Prostate gland (tissue), 1 donor: Measurements from ENCODE around the gene CEP68.

Source experiments
- POLR2A ChIP-seq: fragments of 450-650 bp; IDR thresholded peaks from one replicate; pipeline ENCODE4 v1.6.1; 2016; ENCODE audit warnings: antibody characterized with exemption, mild to moderate bottlenecking
- POLR2AphosphoS5 ChIP-seq: sonication (generic); formaldehyde crosslinking; IDR thresholded peaks from one replicate; pipeline ENCODE4 v1.6.1; 2017; ENCODE audit warnings: antibody characterized with exemption

DNA sequence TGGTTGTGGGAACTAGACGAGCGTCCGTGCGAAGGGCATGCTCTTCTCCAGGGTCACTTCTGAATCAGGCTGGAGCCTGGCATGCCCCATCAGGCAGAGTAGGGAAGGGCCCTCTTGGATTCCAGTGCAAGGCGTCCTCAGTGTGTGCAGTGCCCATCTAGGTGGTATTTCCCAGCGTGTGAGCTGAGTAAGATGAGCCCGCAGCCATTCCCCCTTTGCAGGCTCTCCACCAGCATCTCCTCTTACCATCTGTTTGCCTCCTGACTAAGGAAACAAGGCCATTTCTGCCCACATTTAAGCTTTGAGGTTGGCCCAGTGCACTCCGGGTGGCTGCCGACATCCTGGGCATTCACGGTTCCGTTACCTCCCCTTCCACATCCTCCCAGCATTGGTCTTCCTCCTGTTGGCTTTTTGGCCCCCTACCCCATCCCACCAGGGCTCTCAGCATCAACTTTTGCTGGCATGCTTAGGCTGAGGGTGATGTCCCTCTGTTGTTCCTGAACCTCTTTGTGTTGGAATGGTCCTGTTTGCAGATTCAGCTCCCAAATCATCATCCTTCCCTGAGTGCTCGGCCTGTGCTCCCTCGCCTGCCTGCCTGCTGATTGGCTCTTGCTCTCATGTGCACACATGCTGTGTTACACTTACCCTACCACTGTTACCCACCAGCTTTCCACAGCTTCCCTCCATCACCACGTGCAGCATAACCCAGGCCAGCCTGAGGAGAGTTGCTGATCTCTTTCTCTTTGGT is 11.8 kb downstream of the CEP68 start:
- no peak for TF ChIP-seq POLR2A
- TF ChIP-seq POLR2AphosphoS5, result no peak
